ENCODE results near the gene UBE2L3.
"Not testable (repeated sequence)": the region's sequence is repeated elsewhere in the genome, so short reads cannot be mapped to it uniquely, and the experiment has no call there.

The UBE2L3 gene

GRCh38 chr22:21642584-21643448 is 75.3 kb downstream of the UBE2L3 start:
- peak; percentile 74 for DNase-seq (ENCODE audit: low spot score)

GRCh38 chr22:21643533-21644357 is 76.2 kb downstream of the UBE2L3 start:
- no peak for DNase-seq (ENCODE audit: low spot score)

- DNase-seq (ENCODE audit: low spot score), result not testable (repeated sequence)
These were observed 78.0 kb downstream of the UBE2L3 start for GRCh38 chr22:21645513-21645912.

- DNase-seq (ENCODE audit: low spot score), result peak; percentile 83
These were observed 79.4 kb downstream of the UBE2L3 start for GRCh38 chr22:21646608-21647590.

- DNase-seq (ENCODE audit: low spot score), result no peak
These were observed 82.8 kb downstream of the UBE2L3 start for GRCh38 chr22:21650280-21650679.

GRCh38 chr22:21650823-21651520 is 83.5 kb downstream of the UBE2L3 start:
- DNase-seq (ENCODE audit: low spot score), result no peak

- no peak for DNase-seq (ENCODE audit: low spot score)
These were observed 84.1 kb downstream of the UBE2L3 start for GRCh38 chr22:21651521-21652009.

- DNase-seq (ENCODE audit: low spot score), result peak; percentile 94
These were observed 84.6 kb downstream of the UBE2L3 start for GRCh38 chr22:21652010-21652546.

GRCh38 chr22:21652547-21653545 is 85.3 kb downstream of the UBE2L3 start:
- DNase-seq (ENCODE audit: low spot score), result peak; percentile 73

GRCh38 chr22:21657020-21657359 is 89.5 kb downstream of the UBE2L3 start:
- no peak for DNase-seq (ENCODE audit: low spot score)

GRCh38 chr22:21657360-21658032 is 90.0 kb downstream of the UBE2L3 start:
- DNase-seq (ENCODE audit: low spot score), result peak; percentile 93

- no peak for DNase-seq (ENCODE audit: low spot score)
These were observed 92.5 kb downstream of the UBE2L3 start for GRCh38 chr22:21659864-21660525.

GRCh38 chr22:21660904-21661303 is 93.4 kb downstream of the UBE2L3 start:
- no peak for DNase-seq (ENCODE audit: low spot score)

GRCh38 chr22:21661991-21662390 is 94.5 kb downstream of the UBE2L3 start:
- DNase-seq (ENCODE audit: low spot score), result no peak

GRCh38 chr22:21663738-21664137 is 96.2 kb downstream of the UBE2L3 start:
- DNase-seq (ENCODE audit: low spot score), result no peak

- no peak for DNase-seq (ENCODE audit: low spot score)
These were observed 97.7 kb downstream of the UBE2L3 start for GRCh38 chr22:21665047-21665851.

- no peak for DNase-seq (ENCODE audit: low spot score)
These were observed 99.3 kb downstream of the UBE2L3 start for GRCh38 chr22:21666786-21667185.

Measured in SK-N-DZ (cell line).